GM12873 (cell line): ENCODE data around the gene NPHP1.

Experiments
- TF ChIP-seq, protein P1 (sequence below): IDR thresholded peaks from 2 replicates; pipeline ENCODE4 v1.5.1; 2012; ENCODE audit warnings: low read depth, mild to moderate bottlenecking, moderate library complexity, low read length, control low read depth; ENCODE audit not compliant: insufficient read depth; ENCODE audit errors: missing control alignments

NPHP1 gene

DNA sequence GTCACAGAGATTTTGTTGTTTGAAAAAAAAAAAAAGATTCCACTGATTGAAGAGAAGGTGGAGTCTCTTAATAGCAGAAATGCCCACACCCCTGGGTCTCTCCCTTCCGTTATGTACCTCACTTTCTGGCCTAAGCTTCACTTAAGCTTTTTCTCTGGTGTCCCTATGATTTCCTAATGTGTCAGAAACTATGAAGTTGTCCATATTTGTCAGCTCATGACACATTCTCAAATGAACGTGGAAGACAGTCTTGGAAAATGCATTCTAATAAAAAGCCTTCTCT lies 83.8 kb downstream of the NPHP1 start:
- TF ChIP-seq, protein P1, sequence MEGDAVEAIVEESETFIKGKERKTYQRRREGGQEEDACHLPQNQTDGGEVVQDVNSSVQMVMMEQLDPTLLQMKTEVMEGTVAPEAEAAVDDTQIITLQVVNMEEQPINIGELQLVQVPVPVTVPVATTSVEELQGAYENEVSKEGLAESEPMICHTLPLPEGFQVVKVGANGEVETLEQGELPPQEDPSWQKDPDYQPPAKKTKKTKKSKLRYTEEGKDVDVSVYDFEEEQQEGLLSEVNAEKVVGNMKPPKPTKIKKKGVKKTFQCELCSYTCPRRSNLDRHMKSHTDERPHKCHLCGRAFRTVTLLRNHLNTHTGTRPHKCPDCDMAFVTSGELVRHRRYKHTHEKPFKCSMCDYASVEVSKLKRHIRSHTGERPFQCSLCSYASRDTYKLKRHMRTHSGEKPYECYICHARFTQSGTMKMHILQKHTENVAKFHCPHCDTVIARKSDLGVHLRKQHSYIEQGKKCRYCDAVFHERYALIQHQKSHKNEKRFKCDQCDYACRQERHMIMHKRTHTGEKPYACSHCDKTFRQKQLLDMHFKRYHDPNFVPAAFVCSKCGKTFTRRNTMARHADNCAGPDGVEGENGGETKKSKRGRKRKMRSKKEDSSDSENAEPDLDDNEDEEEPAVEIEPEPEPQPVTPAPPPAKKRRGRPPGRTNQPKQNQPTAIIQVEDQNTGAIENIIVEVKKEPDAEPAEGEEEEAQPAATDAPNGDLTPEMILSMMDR, result no peak

DNA sequence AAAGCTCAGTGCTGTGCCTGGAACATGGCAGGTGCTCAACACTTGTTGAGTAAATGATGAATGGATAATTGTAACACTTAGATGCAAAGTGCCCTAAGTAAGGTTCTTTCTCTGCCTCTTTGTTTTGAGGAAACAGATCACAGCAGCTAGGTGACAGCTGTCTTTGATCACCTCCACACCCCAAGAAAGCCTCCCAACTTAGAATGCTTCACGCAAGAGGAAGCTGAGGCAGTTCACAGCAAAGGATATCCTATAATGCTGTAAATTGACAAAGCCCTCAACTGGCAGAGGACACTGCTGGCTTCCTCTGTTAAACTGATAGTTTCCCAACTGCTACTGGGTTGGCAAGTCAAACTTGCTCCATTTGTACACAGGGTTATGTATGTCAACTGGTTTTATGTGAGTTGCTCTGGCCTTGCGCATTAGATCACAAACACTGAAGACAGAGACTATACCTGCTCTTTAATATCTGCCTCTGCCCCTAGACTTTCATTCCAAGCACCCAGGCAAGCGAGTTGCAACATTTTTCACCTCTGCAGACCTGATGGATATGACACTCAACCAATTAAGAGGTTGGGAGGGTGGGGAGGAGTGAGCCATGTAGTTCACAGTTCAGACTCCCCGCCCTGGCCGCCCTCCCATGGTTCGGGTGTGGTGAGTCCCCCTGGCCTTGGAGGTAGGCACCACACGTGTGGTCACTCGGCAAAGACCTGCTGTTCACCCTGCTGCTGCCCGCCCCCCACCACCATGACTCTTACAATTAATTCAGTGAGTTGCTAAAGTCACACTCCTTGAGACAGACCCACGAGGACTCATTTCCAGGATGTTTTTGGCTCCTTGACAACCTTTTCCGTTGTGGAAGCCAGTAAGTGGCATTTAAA lies 84.4 kb downstream of the NPHP1 start:
- TF ChIP-seq, protein P1, result no peak

DNA sequence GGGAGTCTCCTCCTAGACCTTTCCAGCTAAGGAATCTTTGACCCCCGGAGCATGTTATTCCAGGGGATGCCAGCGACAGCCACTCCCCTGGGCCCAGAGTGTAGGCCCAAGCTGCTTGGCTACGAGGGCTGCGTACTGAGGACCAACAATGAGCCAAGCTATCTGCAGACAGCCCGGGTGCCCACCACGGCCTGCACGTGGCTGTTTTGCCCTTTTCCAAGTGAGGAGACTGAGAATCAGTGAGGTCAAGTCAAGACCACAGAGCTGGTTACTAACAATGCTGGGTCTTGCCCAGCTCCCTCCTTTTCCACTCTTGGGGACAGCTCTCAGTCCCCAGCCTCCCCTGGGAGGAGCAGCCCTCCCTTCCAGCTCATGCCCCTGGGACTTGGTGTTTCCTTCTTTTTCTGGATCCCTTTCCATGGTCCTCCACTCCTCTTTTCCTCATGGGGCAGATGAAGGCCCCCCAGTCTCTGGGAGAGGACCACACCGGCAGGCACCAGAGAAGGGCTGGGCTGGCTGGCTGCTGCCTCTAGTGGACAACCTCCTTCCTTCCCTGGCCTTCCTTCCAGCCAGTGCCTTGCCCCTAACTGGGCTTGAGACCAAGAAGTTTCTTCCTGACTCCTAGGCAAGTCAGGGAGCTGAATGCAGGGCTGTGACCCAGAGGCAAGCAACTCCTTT lies 88.6 kb downstream of the NPHP1 start:
- TF ChIP-seq, protein P1, result peak; percentile 44

DNA sequence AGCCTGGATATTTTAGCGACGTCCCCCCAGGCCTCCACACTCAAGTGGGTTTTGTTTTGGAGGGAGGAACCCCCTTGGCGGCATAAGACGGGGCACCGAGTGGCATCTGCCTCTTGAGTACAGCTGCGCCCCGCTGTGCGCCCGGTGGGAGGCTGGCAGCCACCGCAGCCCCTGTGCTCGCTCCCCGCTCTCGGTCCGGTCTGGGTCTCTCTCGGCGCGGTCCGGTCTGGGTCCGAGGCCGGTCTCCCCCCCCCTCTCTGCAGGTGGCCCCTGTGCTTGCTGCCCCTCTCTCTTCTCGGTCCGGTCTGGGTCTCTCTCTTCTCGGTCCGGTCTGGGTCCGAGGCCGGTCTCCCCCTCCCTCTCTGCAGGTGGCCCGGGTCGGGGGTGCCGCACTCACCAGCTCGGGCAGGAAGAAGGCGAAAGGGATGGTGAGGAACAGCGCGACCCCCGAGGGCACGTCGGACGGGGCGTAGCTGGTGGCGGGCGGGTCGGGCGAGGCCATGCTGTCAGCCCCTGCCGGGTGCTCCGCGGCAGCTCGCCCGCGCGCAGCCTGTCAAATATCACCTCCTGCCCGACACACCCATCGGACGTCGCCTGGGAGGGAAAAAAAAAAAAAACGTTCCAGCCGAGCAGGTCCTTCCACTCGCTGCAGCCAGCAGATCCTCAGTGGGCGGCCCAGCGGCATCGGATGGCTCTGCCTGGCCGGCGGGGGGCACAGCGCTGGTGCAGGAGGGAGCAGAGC lies 89.4 kb downstream of the NPHP1 start, which contains the start of gene MALL:
Gene MALL, minus strand, starts transcription at position 532 of the 742 bp plus-strand sequence. Its CDS starts 30 bp downstream, at position 502.
- TF ChIP-seq, protein P1, result no peak

DNA sequence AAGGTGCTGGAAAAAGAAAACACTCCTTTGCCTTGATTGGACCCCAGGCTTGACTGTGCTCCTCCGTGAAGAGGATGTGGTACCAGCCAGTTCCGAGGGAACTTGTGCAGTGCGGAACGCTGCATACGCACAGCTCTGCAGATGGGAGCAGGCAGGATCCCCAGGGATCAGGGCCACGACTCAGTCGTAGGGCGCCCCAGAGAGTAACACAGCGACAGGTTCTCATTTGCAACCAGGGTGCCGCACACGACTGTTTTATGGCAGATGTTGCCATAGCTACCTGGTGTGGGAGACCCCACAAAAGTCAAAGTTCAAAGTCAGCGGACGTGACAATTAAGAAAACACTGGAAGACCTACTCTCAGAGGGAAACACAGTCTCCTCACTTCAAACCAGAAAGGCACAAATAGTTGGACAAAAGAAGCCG lies 90.0 kb downstream of the NPHP1 start:
- TF ChIP-seq, protein P1, result no peak

DNA sequence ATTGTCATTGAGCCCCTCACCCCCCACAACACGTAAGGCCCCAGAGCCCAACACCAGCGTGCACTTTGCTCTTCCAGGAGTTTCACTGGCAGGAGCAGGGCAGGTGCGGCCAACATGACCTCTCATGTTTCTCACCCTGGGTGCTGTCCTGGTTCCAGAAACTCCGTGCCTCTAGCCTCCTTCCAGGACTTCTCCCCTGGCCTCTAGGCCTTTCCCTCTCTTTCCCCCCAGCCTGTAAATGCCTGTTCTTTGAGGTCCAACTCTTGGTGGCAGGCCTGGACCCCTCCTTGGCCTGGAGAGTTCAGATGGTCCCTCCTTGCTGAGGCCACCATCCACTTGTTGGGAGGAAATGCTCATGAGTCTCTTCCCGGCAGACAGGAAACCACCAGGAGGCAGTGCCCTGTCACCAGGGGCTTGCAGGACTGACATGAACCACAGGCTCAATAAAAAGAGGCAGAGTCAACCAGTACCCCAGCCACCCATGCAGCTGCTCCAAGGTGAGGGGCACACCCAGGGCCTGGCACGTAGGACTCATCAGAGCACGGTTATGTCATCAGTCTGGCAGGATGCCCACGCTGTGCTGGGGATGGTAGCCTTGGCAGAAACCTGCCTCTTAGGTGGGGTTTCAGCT lies 90.7 kb downstream of the NPHP1 start:
- TF ChIP-seq, protein P1, result no peak
